Liver (tissue), 9 donors: ENCODE measurements around the gene TRIM33. TPM values are rescaled to one million over a fixed set of nuclear protein-coding genes. Genes with fewer than 3 reads are reported as not detected.

Experiments
- DNase-seq: peaks from one replicate; pipeline ENCODE4 v3.0.0-alpha.2; 2017; ENCODE audit warnings: low spot score
- H3K27ac ChIP-seq, 2 donors: one replicate each; pipeline ENCODE4 v1.7.0; 2013; ENCODE audit warnings: inconsistent platforms in 2 of 2, low read length in 2 of 2, control low read depth in 1 of 2, low read depth in 1 of 2, mild to moderate bottlenecking in 1 of 2
- H3K27me3 ChIP-seq, 4 donors: one replicate each; pipeline versions ENCODE4 v1.6.1 to v1.7.0; 2013; ENCODE audit warnings: low read length in 3 of 4, inconsistent platforms in 1 of 4, mild to moderate bottlenecking in 1 of 4, moderate library complexity in 1 of 4; ENCODE audit not compliant: control insufficient read depth in 4 of 4, insufficient read depth in 4 of 4
- H3K36me3 ChIP-seq, 4 donors: one replicate each; pipeline versions ENCODE4 v1.6.1 to v1.7.0; 2013; ENCODE audit warnings: low read length in 3 of 4, mild to moderate bottlenecking in 3 of 4, low read depth in 1 of 4, moderate library complexity in 1 of 4; ENCODE audit not compliant: control insufficient read depth in 4 of 4, insufficient read depth in 3 of 4
- H3K4me1 ChIP-seq, 4 donors: one replicate each; pipeline versions ENCODE4 v1.6.1 to v1.7.0; 2013; ENCODE audit warnings: low read length in 3 of 4, mild to moderate bottlenecking in 3 of 4, moderate library complexity in 1 of 4; ENCODE audit not compliant: control insufficient read depth in 4 of 4, insufficient read depth in 4 of 4
- H3K4me3 ChIP-seq, 3 donors: one replicate each; pipeline versions ENCODE4 v1.6.1 to v1.7.0; 2013; ENCODE audit warnings: low read length in 3 of 3, control low read depth in 1 of 3, low read depth in 1 of 3, mild to moderate bottlenecking in 1 of 3
- H3K9ac ChIP-seq, 2 donors: one replicate each; pipeline ENCODE4 v1.7.0; 2013; ENCODE audit warnings: low read length in 2 of 2, mild to moderate bottlenecking in 2 of 2, moderate library complexity in 2 of 2, control low read depth in 1 of 2, low read depth in 1 of 2
- H3K9me3 ChIP-seq, 4 donors: one replicate each; pipeline versions ENCODE4 v1.6.1 to v1.7.0; 2013; ENCODE audit warnings: low read length in 3 of 4; ENCODE audit not compliant: control insufficient read depth in 4 of 4
- EGR1 ChIP-seq, 2 donors: IDR thresholded peaks; 2 replicates each; pipeline ENCODE4 v1.6.1; 2016 to 2018; ENCODE audit warnings: antibody characterized with exemption in 2 of 2, low read depth in 2 of 2
- FOXA1 ChIP-seq: IDR thresholded peaks from 2 replicates; pipeline ENCODE4 v1.6.1; 2016; ENCODE audit warnings: antibody characterized with exemption
- FOXA2 ChIP-seq: IDR thresholded peaks from 2 replicates; pipeline ENCODE4 v1.6.1; 2016; ENCODE audit warnings: antibody characterized with exemption
- GABPA ChIP-seq, 2 donors: IDR thresholded peaks in 1 of 2; conservative IDR thresholded peaks in 1 of 2; 2 replicates each; pipeline ENCODE4 v1.6.1; 2016; ENCODE audit warnings: antibody characterized with exemption in 2 of 2, mild to moderate bottlenecking in 1 of 2, moderate library complexity in 1 of 2
- HNF4A ChIP-seq, 2 donors: conservative IDR thresholded peaks; 2 replicates each; pipeline ENCODE4 v1.6.1; 2016; ENCODE audit warnings: antibody characterized with exemption in 2 of 2, mild to moderate bottlenecking in 2 of 2
- HNF4G ChIP-seq: IDR thresholded peaks from 2 replicates; pipeline ENCODE4 v1.6.1; 2016; ENCODE audit warnings: antibody characterized with exemption
- JUND ChIP-seq, 2 donors: IDR thresholded peaks; 2 replicates each; pipeline ENCODE4 v1.6.1; 2016; ENCODE audit warnings: antibody characterized with exemption in 2 of 2
- NR2F2 ChIP-seq: IDR thresholded peaks from 2 replicates; pipeline ENCODE4 v1.6.1; 2016; ENCODE audit warnings: antibody characterized with exemption
- RAD21 ChIP-seq, 2 donors: IDR thresholded peaks; 2 replicates each; pipeline ENCODE4 v1.6.1; 2016; ENCODE audit warnings: antibody characterized with exemption in 2 of 2, mild to moderate bottlenecking in 2 of 2
- RXRA ChIP-seq, 2 donors: IDR thresholded peaks; 2 replicates each; pipeline ENCODE4 v1.6.1; 2017 to 2018; ENCODE audit warnings: antibody characterized with exemption in 2 of 2, mild to moderate bottlenecking in 1 of 2
- SP1 ChIP-seq: IDR thresholded peaks from 2 replicates; pipeline ENCODE4 v1.6.1; 2018; ENCODE audit warnings: antibody characterized with exemption, mild to moderate bottlenecking
- TAF1 ChIP-seq: conservative IDR thresholded peaks from 2 replicates; pipeline ENCODE4 v1.6.1; 2016; ENCODE audit warnings: antibody characterized with exemption, mild to moderate bottlenecking
- YY1 ChIP-seq: IDR thresholded peaks from 2 replicates; pipeline ENCODE4 v1.6.1; 2016; ENCODE audit warnings: antibody characterized with exemption, mild to moderate bottlenecking
- polyA plus RNA-seq, 2 donors: library from polyadenylated mRNA; stranded (reverse) in 1 of 2; unstranded in 1 of 2; fragments of 200-250 nt in 1 of 2; fragments of >200 nt in 1 of 2; fragmentation: Nextera tagmentation in 1 of 2; extraction: Ambion mirVana in 1 of 2; gene quantifications; one replicate each; pipeline versions ENCODE4 v1.2.1 to v1.2.3, GENCODE V29; 2013 to 2015
- total RNA-seq, 2 donors: library from RNA; depleted of rRNA; stranded (reverse); fragments of >200 nt; gene quantifications; one replicate each; pipeline ENCODE4 v1.2.3, GENCODE V29; 2014
- TF ChIP-seq, protein P1 (sequence below): IDR thresholded peaks from 2 replicates; pipeline ENCODE4 v1.6.1; 2016; ENCODE audit warnings: antibody characterized with exemption
- TF ChIP-seq, protein P2 (sequence below): fragments of 150-350 bp; IDR thresholded peaks from 2 replicates; pipeline ENCODE4 v1.5.1; 2017; ENCODE audit warnings: improper control_type of control experiment, low read depth, low read length; ENCODE audit not compliant: missing input control
- TF ChIP-seq, protein P3 (sequence below): IDR thresholded peaks from 2 replicates; pipeline ENCODE4 v1.6.1; 2016; ENCODE audit warnings: antibody characterized with exemption, mild to moderate bottlenecking
- TF ChIP-seq, protein P4 (sequence below): IDR thresholded peaks from 2 replicates; pipeline ENCODE4 v1.6.1; 2016; ENCODE audit warnings: antibody characterized with exemption
- TF ChIP-seq, protein P5 (sequence below): IDR thresholded peaks from 2 replicates; pipeline ENCODE4 v1.6.1; 2016; ENCODE audit warnings: antibody characterized with exemption
- donor health status: healthy.
- donor health status: healthy.
- donor health status: healthy.
- donor health status: healthy.
- donor health status: healthy.

TRIM33 gene
- total and polyA plus RNA-seq, 4 donors = 4.5 to 30.5 (median 16.6) TPM

DNA sequence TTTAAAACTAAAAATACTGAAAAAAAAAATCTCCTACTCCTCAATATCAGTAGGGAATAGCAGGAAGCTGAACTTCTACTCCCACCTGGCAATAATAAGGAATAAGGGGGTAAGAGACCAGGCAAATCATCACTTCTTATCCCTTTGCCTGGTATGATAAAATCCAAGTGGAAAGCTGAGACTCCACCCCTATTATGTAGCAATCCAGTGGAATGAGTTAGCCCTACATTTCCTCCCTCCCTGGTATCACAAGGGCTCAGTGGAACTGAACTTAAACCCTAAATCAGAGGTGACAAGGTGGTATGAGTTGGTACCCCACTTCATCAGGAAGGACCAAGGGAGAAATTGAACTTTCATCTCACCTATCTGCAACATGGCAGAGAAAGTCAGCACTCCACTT, 25.7 kb downstream of the TRIM33 start:
- Histone ChIP-seq H3K27ac (no peak overlapping the region), H3K4me1 (peaks cover 0 to 3% (median 0%) of the 10 kb centered on the region in 4 donors)
- no peak for TF ChIP-seq EGR1 (IDR thresholded peaks at IDR 0.05; ENCODE audit: low read depth in 2 of 2)
- no peak for TF ChIP-seq TAF1
- no peak for TF ChIP-seq HNF4A (conservative IDR thresholded peaks at IDR 0.05)
- no peak for TF ChIP-seq JUND (IDR thresholded peaks at IDR 0.05)
- TF ChIP-seq FOXA2 = no peak
- TF ChIP-seq, protein P1, sequence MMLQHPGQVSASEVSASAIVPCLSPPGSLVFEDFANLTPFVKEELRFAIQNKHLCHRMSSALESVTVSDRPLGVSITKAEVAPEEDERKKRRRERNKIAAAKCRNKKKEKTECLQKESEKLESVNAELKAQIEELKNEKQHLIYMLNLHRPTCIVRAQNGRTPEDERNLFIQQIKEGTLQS = no peak
- TF ChIP-seq NR2F2 = no peak
- TF ChIP-seq RXRA (IDR thresholded peaks at IDR 0.05) = no peak
- TF ChIP-seq FOXA1 = no peak
- TF ChIP-seq YY1 = no peak
- no peak for TF ChIP-seq HNF4G
- no peak for TF ChIP-seq GABPA (IDR thresholded peaks at IDR 0.05 in 1 of 2, conservative IDR thresholded peaks at IDR 0.05 in 1 of 2)
- TF ChIP-seq SP1 = no peak
- TF ChIP-seq, protein P2, sequence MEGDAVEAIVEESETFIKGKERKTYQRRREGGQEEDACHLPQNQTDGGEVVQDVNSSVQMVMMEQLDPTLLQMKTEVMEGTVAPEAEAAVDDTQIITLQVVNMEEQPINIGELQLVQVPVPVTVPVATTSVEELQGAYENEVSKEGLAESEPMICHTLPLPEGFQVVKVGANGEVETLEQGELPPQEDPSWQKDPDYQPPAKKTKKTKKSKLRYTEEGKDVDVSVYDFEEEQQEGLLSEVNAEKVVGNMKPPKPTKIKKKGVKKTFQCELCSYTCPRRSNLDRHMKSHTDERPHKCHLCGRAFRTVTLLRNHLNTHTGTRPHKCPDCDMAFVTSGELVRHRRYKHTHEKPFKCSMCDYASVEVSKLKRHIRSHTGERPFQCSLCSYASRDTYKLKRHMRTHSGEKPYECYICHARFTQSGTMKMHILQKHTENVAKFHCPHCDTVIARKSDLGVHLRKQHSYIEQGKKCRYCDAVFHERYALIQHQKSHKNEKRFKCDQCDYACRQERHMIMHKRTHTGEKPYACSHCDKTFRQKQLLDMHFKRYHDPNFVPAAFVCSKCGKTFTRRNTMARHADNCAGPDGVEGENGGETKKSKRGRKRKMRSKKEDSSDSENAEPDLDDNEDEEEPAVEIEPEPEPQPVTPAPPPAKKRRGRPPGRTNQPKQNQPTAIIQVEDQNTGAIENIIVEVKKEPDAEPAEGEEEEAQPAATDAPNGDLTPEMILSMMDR = no peak
- TF ChIP-seq, protein P3, sequence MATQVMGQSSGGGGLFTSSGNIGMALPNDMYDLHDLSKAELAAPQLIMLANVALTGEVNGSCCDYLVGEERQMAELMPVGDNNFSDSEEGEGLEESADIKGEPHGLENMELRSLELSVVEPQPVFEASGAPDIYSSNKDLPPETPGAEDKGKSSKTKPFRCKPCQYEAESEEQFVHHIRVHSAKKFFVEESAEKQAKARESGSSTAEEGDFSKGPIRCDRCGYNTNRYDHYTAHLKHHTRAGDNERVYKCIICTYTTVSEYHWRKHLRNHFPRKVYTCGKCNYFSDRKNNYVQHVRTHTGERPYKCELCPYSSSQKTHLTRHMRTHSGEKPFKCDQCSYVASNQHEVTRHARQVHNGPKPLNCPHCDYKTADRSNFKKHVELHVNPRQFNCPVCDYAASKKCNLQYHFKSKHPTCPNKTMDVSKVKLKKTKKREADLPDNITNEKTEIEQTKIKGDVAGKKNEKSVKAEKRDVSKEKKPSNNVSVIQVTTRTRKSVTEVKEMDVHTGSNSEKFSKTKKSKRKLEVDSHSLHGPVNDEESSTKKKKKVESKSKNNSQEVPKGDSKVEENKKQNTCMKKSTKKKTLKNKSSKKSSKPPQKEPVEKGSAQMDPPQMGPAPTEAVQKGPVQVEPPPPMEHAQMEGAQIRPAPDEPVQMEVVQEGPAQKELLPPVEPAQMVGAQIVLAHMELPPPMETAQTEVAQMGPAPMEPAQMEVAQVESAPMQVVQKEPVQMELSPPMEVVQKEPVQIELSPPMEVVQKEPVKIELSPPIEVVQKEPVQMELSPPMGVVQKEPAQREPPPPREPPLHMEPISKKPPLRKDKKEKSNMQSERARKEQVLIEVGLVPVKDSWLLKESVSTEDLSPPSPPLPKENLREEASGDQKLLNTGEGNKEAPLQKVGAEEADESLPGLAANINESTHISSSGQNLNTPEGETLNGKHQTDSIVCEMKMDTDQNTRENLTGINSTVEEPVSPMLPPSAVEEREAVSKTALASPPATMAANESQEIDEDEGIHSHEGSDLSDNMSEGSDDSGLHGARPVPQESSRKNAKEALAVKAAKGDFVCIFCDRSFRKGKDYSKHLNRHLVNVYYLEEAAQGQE = no peak
- TF ChIP-seq, protein P4, sequence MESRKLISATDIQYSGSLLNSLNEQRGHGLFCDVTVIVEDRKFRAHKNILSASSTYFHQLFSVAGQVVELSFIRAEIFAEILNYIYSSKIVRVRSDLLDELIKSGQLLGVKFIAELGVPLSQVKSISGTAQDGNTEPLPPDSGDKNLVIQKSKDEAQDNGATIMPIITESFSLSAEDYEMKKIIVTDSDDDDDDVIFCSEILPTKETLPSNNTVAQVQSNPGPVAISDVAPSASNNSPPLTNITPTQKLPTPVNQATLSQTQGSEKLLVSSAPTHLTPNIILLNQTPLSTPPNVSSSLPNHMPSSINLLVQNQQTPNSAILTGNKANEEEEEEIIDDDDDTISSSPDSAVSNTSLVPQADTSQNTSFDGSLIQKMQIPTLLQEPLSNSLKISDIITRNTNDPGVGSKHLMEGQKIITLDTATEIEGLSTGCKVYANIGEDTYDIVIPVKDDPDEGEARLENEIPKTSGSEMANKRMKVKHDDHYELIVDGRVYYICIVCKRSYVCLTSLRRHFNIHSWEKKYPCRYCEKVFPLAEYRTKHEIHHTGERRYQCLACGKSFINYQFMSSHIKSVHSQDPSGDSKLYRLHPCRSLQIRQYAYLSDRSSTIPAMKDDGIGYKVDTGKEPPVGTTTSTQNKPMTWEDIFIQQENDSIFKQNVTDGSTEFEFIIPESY = no peak
- TF ChIP-seq RAD21 (IDR thresholded peaks at IDR 0.05) = no peak
- TF ChIP-seq, protein P5, sequence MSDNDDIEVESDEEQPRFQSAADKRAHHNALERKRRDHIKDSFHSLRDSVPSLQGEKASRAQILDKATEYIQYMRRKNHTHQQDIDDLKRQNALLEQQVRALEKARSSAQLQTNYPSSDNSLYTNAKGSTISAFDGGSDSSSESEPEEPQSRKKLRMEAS = no peak

More for the DNA sequence above, 25.7 kb downstream of the TRIM33 start:
- H3K9ac ChIP-seq = no peak overlapping the region
- H3K4me3 ChIP-seq = no peak overlapping the region
- H3K9me3 ChIP-seq = no peaks in the 10 kb centered on the region
- H3K36me3 ChIP-seq = no peaks in the 10 kb centered on the region
- H3K27me3 ChIP-seq = no peaks in the 10 kb centered on the region
- no peak for DNase-seq
